Left kidney (tissue), 2 donors: ENCODE data around the gene LGALS9. TPM values are rescaled to one million over a fixed set of nuclear protein-coding genes. Genes with fewer than 3 reads are reported as not detected.
"Not testable (repeated sequence)": the region's sequence is repeated elsewhere in the genome, so short reads cannot be mapped to it uniquely, and the experiment has no call there.

ENCODE experiments used
- DNase-seq: peaks from one replicate; pipeline ENCODE4 v3.0.0-alpha.2; 2013
- polyA plus RNA-seq: library from polyadenylated mRNA; unstranded; fragments of 120-200 nt; gene quantifications from one replicate; pipeline ENCODE4 v1.2.1, GENCODE V29; 2013; ENCODE audit not compliant: insufficient read length

The LGALS9 gene
- polyA plus RNA-seq, 1 donor, result 14.9 TPM

DNA sequence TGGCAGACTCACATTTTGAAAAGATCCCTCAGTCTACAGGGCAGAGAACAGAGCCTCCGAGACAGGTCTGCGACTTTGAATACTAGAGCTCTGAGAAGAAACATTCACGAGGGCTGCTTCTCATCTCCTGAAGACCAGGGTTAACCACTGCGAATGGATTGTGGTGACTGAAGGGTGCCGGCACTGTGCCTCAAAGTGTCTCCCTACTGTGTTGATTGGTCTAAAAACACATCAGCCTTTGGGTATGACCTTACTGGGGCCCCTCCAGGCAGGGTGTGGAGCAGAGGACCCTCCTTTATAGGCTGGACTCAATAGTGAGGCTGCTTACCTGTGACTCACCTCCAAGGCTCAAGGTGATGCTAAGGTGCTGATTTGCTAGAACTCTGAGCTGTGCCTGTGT lies 2.6 kb upstream of the LGALS9 start:
- no peak for DNase-seq

DNA sequence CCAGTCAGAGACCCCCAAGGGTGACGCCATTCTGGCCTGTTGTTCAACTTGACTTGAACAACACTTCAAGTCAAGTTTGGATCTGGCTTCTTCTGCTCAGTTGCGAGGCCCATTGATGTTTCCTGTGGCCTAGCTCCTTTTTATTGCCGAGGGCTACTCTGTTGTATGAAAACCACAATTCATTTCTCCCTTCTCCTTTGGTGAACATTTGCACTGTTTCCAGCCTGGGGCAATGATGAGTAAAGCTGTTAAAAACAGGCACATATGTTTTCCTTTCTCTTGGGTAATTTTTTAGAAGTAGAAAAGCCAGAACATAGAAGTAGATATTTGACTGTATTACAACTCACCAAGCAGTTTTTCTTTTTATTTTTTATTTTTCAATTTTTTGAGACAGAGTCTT lies 1.7 kb upstream of the LGALS9 start:
- not testable (repeated sequence) for DNase-seq

DNA sequence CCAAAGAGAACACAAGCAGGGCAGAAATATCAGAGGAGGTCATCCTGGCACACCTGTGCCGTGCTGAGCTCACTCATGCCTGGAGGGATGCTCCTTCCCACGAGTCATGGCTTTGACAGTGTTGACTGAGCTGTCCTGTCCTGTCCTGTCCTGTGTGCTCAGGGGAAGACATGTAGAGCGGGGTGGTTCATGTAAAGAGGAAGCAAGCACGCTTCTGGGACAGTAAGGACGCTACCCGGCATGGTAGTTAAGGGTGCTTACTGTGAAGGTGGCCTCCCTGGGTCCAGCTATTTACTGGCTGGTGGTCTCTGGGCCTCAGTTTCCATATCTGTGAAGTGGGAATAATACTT lies 398 bp downstream of the LGALS9 start:
- no peak for DNase-seq

DNA sequence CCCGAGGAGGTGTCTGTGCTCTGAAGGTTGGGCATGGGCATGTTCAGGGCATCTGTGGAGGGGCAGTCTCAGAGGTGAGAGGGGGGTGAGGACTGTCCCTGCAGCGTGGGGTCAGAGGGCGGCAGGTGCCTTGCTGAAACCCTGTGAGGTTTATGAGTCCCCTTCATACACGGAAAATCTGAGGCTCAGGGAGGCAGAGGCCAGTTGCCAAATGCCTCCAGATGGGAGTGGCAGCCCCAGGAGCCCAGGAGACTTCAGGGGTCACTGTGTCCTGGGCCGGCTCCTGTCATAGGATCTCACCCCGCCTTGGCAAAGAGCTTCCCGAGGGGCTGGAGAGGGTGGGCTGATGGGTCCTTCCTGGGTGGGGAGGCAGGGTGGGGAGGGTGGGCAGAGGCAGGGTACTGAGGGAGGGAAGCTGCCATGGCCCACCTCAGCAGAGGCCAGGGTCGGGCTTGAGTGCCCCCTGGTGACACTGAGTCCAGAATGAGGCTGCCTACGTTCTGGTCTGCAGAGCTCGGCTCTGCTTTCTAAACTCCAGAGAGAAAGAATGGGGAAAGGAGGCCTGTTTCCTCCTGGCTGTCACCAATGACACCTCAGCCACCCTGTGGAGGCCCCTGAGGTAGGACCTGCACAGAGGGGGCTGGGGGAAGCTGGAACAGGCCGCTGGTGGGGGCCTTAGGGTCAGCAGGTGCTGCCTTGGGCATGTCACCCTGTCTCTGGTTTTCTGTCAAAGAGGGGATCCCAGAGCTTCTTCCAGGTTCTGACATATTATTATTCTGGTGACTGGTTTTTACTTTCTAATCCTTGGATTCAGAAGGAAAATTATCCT lies 1.1 kb downstream of the LGALS9 start:
- no peak for DNase-seq

DNA sequence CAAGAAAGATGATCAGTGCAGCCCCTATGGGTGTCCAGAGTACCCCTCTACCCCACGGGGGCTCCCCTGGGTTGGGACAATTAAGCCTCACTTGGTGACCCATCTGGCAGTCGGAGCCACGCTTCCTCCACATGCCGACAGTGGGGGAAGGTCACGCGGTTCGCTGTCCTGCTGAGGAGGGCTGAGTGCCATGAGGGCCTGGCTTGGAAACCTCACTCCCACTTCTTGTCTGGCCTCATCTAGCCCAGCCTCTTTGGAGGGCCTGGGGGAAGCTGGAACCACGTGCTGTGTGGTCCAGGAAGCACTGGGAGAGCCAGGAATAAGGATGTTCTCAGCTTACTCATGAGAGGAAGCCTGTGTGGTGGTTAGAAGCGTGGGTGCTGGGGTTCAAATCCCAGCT lies 1.8 kb downstream of the LGALS9 start:
- DNase-seq, result peak; percentile 14

DNA sequence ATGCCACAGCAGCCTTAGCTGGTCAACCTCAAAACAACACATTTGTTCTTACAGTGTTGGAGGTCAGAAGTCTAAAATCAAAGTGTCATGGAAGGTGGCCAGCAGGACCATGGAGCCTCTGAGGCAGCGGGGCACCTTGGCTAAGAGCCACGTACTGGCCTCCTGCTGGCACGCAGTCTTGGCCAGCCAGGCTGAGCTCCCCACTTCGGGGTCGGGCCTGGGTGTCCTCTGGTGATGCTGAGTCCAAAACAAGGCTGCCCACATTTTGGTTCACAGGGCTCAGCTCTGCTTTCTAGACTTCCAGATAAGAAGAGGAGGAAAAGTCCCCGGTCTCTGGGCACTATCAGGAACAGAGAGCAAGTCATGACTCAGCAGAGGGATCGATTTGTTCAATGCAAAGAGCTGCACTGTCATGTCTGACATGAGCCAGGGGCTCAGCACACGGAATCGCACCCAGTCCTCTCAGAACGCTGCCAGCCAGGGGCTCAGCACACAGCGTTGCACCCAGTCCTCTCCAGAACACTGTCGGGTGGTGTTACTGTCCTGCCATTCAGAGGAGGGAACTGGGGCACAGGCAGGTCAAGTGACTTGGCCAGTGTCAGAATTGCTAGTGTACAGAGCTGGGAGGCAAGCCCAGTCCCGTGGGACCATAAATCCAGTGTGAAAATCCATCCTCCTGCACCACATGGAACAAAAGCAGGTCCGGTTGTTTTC lies 2.5 kb downstream of the LGALS9 start:
- DNase-seq, result no peak

DNA sequence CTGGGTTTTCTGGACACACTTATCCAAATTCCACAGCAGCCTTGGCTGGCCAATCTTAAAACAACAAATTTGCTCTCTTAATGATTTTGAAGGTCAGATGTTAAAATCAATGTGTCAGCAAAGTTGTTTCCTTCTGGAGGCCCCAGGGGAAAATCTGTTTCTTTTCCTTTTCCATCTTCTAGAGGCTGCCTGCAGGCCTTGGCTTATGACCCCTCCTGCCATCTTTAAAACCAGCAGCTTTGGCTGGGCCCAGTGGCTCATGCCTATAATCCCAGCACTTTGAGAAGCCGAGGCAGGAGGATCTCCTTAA lies 3.0 kb downstream of the LGALS9 start:
- no peak for DNase-seq

DNA sequence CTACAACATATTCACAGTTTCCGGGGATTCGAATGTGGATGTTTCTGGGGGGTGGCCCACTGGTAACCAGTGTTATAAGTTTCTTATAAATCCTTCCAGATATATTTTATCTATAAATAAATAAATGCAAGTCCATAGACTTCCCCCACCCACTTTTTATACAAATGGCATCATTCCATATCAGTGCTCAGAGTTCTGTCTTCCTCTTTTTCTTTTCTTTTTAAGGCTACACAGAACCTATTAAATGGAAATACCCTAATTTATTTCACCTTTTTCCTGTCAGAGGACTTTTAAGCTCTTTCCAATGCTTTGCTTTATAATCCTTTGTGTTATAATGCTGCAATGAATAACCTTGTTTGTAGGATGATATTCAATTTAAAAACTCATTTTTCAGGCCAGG lies 3.8 kb downstream of the LGALS9 start:
- DNase-seq, result no peak

DNA sequence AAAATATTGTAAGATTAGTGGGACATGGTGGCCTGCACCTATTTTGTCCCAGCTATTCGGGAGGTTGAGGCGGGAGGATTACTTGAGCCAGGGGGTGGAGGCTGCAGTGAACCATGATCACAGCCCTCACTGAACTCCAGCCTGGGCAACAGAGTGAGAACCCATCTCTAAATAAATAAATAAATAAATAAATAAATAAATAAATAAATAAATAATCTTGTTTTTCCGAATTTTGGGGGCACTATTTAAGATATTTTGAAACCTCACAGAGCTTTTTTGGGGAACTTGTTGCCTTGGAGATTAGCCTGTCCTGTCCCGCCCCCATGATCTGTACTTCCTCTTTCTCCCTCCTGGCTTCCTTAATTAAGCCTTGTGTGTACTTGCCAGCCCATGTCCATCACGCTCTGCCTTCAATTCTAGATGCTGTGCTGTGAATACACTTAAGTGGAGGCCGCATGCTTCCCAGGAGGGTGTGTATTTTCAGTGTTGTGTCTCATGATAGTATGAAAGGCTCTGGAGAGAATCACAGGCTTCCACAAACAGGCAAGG lies 4.4 kb downstream of the LGALS9 start:
- no peak for DNase-seq

DNA sequence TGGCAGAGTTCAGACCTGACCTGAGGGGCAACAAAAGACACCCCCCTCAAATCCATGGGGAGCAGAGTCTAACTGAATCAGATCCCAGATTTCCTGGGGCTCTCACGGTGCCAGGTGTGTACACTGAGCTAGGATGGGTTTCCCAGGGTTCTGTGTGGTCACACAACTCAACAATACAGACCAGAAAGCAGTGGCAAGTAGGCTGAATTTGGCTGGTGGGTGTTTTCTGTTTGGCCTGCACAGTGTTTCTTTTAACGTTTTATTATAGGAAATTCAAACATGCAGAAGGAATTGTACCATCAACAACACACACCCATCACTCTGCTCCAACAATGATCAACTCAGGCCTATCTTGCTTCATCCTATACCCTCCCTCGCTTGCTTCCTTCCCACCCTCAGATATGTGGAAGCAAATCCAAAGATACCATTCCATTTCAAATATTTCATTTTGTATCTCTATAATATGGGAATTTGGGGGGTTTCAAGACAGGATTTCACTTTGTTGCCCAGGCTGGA lies 5.1 kb downstream of the LGALS9 start:
- not testable (repeated sequence) for DNase-seq

DNA sequence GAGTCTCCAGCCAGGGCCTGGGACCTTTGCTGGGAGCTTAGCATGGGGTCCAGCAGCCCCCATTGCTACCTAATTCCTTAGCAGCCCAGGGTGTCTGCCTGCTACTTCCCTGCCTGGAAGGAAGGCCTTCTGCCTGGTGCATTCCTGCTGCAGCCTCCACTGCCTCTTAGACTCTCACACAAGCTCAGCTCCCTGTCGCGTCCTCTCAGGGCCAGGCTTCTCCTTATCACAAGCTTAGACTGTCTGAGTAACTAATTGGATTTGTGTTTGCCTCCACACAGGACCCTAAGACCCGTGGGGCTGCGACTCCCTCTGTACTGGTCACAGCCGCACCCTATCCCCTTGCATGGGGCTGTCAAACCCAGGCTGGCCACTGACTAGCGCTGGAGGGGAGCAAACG lies 6.8 kb downstream of the LGALS9 start:
- DNase-seq, result not testable (repeated sequence)

DNA sequence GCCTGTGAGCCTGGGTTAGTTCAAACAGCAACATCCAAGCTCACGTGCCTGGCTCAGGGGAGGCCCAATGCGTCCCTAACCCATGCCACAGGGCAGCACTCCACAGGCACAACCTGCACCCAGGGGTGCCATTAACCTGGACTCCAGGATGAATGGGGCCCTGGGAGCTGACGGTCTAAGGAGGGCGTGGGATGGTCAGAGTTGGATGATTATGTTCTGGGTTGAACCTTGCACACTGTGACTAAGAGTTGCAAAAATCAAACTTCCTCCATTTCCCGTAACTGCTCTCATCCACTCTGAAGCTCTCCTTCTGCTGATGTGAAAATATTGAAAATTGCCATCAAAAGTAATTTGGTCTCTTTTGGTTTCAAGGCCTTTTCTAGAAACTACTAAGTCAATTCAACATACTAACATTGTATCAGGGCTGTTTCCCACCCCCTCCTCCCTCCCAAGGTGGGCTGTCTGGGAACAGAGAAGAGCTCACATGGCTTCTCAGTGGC lies 7.5 kb downstream of the LGALS9 start:
- DNase-seq, result not testable (repeated sequence)

DNA sequence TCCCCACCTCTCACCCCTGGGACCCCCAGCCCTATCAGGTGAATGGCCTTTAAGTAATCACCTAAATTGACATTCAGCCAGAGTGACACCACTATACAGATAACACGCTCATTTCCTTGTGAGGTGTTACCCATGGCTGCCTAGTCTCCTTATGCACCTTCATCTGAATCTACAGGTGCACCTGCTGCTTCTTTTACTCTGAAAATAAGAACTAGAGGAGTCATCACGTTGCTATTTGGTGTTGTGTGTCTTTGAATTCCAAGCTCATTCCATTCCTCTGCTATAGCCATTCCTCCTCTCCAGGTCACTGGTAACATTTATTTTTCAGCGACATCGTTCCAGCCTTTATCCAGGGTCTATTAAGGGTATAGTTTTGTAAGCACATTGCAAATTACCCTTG lies 9.8 kb downstream of the LGALS9 start:
- no peak for DNase-seq

DNA sequence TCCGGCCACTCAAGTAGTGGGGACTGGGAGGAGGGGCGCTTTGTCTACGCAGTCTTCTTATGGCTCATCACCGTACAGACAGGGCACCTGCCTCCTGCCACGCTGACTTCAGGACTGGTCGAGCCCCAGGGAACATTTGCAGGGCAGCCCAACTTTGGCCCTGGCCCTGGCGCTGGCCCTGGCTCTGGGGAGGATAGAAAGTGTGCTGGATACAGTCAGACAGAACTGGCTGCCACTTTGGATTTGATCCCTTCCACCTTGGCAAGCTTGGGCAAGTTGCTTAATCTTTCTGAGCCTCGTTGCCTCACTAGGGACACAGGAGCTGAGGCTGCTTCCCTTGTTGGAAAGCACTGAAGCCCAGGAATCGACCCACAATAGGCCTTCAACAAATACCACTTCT lies 13.6 kb downstream of the LGALS9 start:
- no peak for DNase-seq

DNA sequence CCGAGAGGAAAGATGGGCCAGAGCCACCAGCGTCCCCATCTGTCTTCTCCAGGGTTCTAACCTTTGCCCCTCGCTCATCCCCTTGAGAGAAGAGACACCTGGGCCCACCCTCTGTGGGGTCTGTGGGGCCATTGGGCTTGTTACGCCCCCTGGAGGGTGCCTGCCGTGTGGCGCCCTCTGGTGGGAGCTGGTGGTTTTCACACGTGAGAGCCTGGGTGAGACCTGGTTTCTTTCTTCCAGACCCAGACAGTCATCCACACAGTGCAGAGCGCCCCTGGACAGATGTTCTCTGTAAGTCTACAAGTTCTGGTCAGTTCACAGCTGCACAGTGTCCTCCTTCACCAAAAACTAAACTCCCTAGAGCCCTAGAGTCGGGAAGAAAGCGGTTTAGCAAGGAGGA lies 14.6 kb downstream of the LGALS9 start:
- not testable (repeated sequence) for DNase-seq

DNA sequence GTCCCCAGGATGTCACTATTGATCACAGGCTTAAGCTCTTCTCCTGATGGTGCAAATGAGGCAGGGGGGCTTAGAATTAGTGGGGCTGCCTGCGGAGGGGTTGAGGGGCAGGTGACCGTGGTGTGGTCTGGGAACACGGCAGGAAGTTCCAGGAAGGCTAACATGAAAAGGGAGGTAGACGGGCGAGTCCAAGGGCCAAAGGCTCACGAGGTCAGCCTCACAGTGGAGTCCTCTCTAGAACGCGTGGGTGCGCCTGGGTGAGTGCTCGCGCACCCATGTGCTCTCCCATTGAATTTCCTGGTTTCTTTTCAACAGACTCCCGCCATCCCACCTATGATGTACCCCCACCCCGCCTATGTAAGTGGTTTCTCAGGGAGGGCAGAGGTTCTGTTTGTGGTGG lies 15.2 kb downstream of the LGALS9 start:
- DNase-seq, result no peak

DNA sequence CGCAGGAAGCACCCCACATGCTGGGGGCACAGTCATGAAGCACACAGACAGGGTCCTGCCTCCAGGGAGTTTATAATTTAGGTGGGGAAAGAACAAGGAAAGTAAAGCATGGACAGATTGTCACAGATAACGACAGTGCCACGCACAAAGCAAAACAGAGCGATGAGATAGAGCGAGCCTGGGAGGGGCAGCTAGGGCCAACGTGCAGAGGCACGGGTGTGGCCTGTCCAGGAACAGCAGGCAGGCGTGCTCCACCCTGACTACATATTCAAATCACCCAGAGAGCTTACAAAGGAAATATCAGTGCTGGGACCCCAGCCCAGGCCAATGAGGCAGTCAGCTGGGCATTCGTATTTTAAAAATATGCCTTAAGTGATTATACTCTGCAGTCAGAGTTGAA lies 16.8 kb downstream of the LGALS9 start:
- no peak for DNase-seq

DNA sequence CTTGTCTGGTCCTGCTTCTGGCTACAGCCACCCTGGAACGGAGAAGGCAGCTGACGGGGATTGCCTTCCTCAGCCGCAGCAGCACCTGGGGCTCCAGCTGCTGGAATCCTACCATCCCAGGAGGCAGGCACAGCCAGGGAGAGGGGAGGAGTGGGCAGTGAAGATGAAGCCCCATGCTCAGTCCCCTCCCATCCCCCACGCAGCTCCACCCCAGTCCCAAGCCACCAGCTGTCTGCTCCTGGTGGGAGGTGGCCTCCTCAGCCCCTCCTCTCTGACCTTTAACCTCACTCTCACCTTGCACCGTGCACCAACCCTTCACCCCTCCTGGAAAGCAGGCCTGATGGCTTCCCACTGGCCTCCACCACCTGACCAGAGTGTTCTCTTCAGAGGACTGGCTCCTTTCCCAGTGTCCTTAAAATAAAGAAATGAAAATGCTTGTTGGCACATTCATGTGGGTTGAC lies 18.2 kb downstream of the LGALS9 start:
- DNase-seq, result not testable (repeated sequence)

DNA sequence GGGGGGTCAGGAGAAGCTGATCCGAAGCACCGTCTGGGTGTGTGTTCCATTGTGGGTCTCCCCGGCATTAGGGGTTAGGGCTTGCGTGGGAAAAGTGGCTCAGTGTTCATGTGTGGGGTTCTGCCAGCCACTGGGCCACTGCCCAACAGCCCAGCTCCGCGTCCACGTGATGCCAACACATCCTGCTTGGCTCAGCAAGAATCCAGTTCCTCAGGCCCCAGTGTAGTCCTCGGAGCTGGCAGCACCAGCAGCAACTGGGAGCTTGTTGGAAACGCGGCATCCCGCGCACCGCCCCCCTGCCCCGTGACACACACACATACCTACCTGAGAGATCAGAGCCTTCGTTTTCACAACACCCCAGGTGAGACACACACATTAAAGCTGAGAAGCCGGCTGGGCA lies 18.9 kb downstream of the LGALS9 start:
- no peak for DNase-seq

DNA sequence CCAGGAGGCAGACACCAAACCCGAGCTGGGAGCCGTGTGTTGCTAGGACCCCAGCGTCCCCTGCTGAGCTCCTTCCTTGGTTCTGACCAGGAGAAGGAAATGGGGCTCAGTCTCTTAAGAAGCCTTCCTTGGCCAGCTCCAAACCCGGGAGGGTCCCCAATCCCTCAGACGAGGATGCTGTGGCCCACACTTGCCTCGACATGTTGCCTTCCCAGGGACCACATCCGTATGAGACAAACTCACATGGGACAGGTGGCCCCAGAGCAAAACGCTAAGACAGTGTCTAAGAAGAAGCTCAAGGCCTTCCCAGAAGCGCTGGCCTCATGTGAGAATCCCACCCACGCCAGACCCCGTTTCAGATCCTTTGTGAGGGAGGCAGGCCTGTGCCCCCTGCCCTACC lies 19.8 kb downstream of the LGALS9 start:
- no peak for DNase-seq

DNA sequence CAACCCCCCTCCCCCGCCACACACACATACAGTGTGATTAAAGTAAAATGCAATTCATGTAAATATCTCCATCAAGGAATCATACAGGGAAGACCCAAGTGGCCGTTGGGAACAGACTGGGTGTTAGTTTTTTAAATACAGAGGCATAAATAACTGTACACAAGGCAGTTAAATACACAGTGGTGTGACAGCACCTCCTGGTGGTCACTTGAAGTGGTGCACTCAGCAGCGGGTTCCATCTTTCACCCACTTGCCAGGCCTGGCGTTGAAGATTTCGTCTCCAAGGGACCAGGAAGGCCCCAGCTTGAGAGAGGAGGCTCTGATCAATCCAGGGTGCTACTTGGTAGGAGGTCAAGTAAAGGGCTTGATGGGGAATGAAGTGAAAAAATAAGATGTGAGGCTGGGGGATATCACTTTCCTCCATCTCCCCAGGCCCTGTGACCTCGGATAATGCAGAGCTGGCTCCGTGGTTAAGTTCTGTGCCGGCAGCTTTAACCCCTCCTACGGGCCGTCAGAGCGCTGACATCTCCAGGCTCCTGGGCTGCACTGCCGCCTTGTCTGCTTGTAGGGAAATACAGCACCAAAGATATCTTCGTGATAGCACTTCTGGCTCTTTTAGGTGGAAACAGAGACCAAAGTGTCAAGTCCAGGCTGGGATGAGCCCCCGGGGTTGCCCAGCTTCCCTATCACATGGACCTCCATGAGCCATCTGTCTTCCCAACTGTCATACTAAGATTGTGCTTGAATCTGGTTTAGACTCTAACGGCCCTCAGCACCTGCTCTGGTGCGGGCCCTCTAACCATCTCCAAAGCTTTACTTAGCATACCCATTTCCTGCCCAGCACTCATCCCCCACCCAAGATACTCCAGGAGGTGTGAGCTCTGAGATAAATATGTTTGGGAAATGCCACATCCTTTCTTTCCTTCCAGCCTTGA lies 20.7 kb downstream of the LGALS9 start:
- DNase-seq, result peak; percentile 34

DNA sequence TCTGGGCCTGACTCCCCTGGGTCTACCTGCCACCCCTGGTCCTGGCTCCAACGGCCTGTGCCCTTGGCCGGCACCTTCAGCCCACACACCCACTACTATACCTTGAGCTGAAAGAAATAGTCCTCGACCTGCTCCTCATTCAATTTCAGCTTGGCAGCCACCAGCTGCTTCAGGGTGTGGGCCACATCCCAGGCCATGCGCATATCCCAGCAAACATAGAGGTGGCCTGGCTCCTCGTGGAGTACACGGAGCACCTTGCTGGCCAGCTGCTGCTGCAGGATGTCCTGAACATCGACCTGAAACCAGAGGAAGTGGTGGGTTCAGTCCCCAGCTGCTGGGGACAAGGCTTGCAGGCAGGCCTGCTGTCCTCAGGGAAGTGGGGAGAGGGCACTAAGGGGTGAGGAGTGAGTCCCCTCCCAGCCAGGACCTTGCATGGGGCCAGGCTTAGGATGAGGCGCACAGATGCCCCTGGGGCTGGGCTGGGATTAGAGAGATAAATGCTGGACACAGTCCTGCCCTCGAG lies 22.5 kb downstream of the LGALS9 start:
- not testable (repeated sequence) for DNase-seq
